ENCODE results near the gene MAP9. TPM values are rescaled to one million over a fixed set of nuclear protein-coding genes. Genes with fewer than 3 reads are reported as not detected.

Gene MAP9
- total RNA-seq, 1 experiment from 2014 or later = 181 TPM

Other genes with a start within 250 kb of the MAP9 start
- gene NPY2R, start 168.3 kb downstream of the MAP9 start, total RNA-seq (2014; rRNA removed; shearing (Covaris generic)) = 0.51 and 0.62 TPM in 2 replicates

Data from G401 (cell line).